Thyroid gland (tissue), 4 donors: ENCODE data around the gene ZNF248.

Source experiments
- CTCF ChIP-seq, 6 experiments: fragments of 200-600 bp in 3 of 6; fragments of 450-650 bp in 3 of 6; sonication (generic) in 3 of 6; IDR thresholded peaks; one replicate each; pipeline ENCODE4 v1.5.1; 2016 to 2019; ENCODE audit warnings: antibody characterized with exemption in 6 of 6, mild to moderate bottlenecking in 2 of 6, inconsistent platforms in 1 of 6, moderate library complexity in 1 of 6
- POLR2A ChIP-seq, 2 donors: fragments of 450-650 bp; IDR thresholded peaks; one replicate each; pipeline ENCODE4 v1.6.1; 2017; ENCODE audit warnings: antibody characterized with exemption in 2 of 2, mild to moderate bottlenecking in 2 of 2, moderate library complexity in 1 of 2

GRCh38 chr10:37821237-37821636 lies 36.2 kb downstream of the ZNF248 start:
- TF ChIP-seq CTCF (IDR thresholded peaks at IDR 0.05) = no peak
- no peak for TF ChIP-seq POLR2A (IDR thresholded peaks at IDR 0.05)
